Panc1 (cell line): Measurements from ENCODE around the gene DBX2.

ENCODE experiments used
- POLR2AphosphoS5 ChIP-seq: IDR thresholded peaks from 2 replicates; pipeline ENCODE4 v1.6.1; 2012; ENCODE audit warnings: mild to moderate bottlenecking, low read depth, low read length, moderate library complexity
- TF ChIP-seq, protein P1 (sequence below): fragments of 450-650 bp; IDR thresholded peaks from 2 replicates; pipeline ENCODE4 v1.5.1; 2017; ENCODE audit warnings: mild to moderate bottlenecking

DNA sequence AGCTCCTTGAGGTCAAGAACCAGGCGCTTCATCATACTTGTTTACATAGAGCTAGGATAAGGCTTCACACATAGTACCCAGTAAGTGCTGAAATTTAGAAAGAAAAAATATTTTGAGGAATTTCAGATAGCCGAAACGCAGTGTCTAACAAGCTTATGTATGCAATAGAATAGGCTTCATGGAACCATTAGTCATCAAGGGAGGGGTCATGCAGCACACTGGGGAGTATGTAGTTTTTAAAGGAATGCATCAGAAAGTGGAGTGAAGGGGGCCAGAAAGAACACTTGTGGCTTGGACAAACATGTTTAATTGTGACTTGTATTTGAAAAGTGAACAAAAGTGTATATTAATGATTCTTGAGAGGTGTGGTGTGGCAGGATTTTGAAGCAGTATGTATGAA lies 38.1 kb downstream of the DBX2 start:
- TF ChIP-seq POLR2AphosphoS5 = no peak
- TF ChIP-seq, protein P1, sequence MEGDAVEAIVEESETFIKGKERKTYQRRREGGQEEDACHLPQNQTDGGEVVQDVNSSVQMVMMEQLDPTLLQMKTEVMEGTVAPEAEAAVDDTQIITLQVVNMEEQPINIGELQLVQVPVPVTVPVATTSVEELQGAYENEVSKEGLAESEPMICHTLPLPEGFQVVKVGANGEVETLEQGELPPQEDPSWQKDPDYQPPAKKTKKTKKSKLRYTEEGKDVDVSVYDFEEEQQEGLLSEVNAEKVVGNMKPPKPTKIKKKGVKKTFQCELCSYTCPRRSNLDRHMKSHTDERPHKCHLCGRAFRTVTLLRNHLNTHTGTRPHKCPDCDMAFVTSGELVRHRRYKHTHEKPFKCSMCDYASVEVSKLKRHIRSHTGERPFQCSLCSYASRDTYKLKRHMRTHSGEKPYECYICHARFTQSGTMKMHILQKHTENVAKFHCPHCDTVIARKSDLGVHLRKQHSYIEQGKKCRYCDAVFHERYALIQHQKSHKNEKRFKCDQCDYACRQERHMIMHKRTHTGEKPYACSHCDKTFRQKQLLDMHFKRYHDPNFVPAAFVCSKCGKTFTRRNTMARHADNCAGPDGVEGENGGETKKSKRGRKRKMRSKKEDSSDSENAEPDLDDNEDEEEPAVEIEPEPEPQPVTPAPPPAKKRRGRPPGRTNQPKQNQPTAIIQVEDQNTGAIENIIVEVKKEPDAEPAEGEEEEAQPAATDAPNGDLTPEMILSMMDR = no peak
